GM12892 (cell line): ENCODE data around the gene ARMC10.

Experiments used
- POLR2A ChIP-seq: IDR thresholded peaks from 2 replicates; pipeline ENCODE4 v1.6.1; 2011; ENCODE audit warnings: low read depth, low read length, control low read depth
- TAF1 ChIP-seq: IDR thresholded peaks from 2 replicates; pipeline ENCODE4 v1.6.1; 2011; ENCODE audit warnings: low read depth, mild to moderate bottlenecking, control low read depth, low read length, borderline replicate concordance

DNA sequence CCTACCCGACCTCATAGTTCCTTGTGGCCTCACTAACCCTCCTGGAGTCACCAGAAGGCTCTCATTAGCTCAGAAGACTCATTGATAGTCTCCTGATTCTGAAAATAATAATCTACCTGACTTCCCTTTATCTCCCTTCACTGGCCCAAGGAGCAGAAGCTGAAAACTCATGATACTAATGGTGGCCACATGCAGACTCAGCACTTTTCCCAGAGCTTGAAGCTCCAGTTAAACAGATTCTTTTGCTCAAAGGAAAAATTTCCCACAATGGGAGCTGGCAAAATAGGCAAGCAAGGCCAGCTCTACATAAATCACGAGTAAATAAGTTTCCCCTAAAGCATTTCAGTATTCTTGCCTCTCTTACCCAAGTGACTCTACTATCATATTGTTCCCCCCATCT lies 65.7 kb downstream of the ARMC10 start:
- TF ChIP-seq POLR2A (no peak), TAF1 (no peak)
